ENCODE results near the gene RNF157.

Gene RNF157

GRCh38 chr17:76119409-76120371 is 120.6 kb downstream of the RNF157 start:
- DNase-seq = no peak

- DNase-seq = no peak
Observed at GRCh38 chr17:76115138-76115754, 125.0 kb downstream of the RNF157 start.

GRCh38 chr17:76111956-76112355 is 128.3 kb downstream of the RNF157 start:
- no peak for DNase-seq

- no peak for DNase-seq
Observed at GRCh38 chr17:76107509-76107908, 132.8 kb downstream of the RNF157 start.

- DNase-seq = peak; percentile 22
Observed at GRCh38 chr17:76106703-76107102, 133.6 kb downstream of the RNF157 start.

GRCh38 chr17:76104896-76105231 is 135.4 kb downstream of the RNF157 start:
- DNase-seq = no peak

GRCh38 chr17:76104140-76104895 is 136.0 kb downstream of the RNF157 start:
- DNase-seq = no peak

- peak; percentile 87 for DNase-seq
Observed at GRCh38 chr17:76103274-76104139, 136.8 kb downstream of the RNF157 start, which contains the start of gene EXOC7. EXOC7 (minus strand) TSS chr17:76103787; CDS start chr17:76103692, 95 bp downstream.

GRCh38 chr17:76102944-76103273 is 137.4 kb downstream of the RNF157 start:
- no peak for DNase-seq

GRCh38 chr17:76097716-76098295 is 142.5 kb downstream of the RNF157 start:
- DNase-seq = no peak

GRCh38 chr17:76095943-76096342 is 144.3 kb downstream of the RNF157 start:
- no peak for DNase-seq

GRCh38 chr17:76094046-76094445 is 146.2 kb downstream of the RNF157 start:
- no peak for DNase-seq

GRCh38 chr17:76092526-76093413 is 147.5 kb downstream of the RNF157 start:
- no peak for DNase-seq
